SK-N-MC (cell line): ENCODE data around the gene PLEKHM3.

Experiments used
- EZH2 ChIP-seq: fragments of 200-600 bp; sonication (generic); IDR thresholded peaks from one replicate; pipeline ENCODE4 v1.6.1; 2017; ENCODE audit warnings: antibody characterized with exemption
- POLR2AphosphoS5 ChIP-seq: IDR thresholded peaks from 2 replicates; pipeline ENCODE4 v1.6.1; 2012; ENCODE audit warnings: mild to moderate bottlenecking, low read depth, low read length, borderline replicate concordance

- no peak for TF ChIP-seq EZH2
- no peak for TF ChIP-seq POLR2AphosphoS5
Observed at GRCh38 chr2:208000701-208001395, 24.5 kb downstream of the PLEKHM3 start.
